Bronchus fibroblast of lung (primary cell): ENCODE data around the gene SMAD7. TPM values are rescaled to one million over a fixed set of nuclear protein-coding genes. Genes with fewer than 3 reads are reported as not detected.

Source experiments
- total RNA-seq: library from RNA; depleted of rRNA; stranded (reverse); fragments of >200 nt; gene quantifications from 2 replicates; pipeline ENCODE4 v1.2.3, GENCODE V29; 2015

SMAD7 gene
- total RNA-seq: 1.0 and 1.9 TPM in 2 replicates

DNA sequence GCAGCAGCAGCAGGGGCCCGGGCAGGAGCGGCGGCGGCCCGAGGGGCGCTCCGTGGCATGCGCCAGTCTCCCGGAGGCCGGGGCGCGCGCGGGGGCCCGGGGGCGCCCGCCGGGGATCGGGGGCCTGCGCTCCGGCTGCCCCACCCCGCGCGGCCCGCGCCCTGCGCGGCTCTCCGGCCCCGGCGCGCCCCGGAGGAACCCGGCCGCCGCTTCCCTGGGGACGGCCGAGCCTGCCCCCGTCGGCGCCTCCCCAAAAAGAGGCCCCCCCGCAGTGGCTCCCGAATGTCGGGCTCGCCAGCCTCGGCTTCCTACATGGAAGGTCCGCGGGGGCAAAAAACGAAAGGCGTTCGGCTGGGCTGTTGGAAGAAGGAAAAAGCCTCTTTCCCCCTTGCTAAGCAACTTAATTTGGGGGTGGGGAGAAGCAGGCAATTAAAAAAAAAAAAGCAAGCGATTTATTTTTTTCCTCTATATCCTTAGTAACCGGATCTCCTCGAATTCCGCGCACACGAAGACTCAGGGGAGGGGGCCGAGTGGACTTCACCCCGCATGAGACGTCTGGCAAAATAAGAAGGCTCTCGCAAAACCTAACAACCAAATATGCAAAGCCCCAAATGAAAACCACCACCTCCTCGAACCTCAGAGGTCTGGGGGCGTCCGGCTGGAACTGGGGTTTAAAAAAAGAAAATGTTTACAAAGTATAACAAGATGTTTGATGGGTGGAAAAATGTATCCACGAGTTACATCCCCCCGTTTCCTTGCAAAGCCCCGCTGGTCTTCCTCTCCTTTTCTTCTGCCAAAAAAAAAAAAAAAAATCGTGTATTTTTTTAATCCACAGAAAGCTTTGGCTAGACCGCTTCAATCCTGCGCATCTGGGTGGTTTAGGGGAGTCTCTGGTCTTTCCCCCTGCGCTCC is at the start of gene SMAD7:
TSS of gene SMAD7 (minus strand) at position 430 of the 912 bp plus-strand sequence. CDS start 541 bp downstream, outside the sequence.

